GM19043 (cell line): ENCODE measurements around the gene ITPKC.

Source experiments
- ATAC-seq: cut with Tn5 transposase; IDR thresholded peaks from one replicate; pipeline ENCODE4 v1.9.1; 2021; ENCODE audit warnings: low read depth; ENCODE audit not compliant: unreplicated experiment

The ITPKC gene

DNA sequence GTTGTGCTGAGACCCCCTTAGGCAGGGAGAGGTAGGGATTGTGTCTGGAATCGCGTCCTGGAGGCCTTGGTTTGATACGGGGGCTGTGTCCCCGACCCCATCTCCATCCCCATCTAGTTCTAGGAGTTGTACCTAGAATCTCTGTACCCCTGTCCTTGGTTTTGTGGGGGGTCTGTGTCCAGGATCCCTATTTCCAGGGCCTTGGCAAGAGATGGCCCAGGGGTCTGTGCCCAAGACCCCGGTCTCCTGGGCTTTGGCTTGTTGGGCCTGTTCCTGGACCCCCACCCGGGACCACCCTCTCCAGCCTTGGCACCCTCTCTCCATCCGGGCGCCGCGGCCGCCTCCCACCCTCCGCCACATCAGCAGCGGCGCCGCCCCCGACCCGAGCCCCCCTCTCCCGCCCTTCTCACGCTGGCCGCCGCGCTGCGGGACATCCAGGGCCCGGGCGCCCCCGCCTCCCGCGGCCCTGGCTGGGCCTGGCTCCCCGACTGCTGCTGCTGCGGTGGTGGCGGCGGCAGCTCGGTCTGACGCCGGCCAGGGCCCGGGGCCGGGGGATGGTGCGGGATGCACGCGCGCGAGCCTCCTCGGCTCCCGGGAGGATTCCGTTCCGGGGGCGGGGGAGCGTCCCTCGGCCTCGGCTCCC is 26.7 kb upstream of the ITPKC start, which contains the start of gene NUMBL:
NUMBL (minus strand) TSS at position 602 of the 643 bp plus-strand sequence; CDS start at position 434, 168 bp downstream.
- no peak for ATAC-seq

DNA sequence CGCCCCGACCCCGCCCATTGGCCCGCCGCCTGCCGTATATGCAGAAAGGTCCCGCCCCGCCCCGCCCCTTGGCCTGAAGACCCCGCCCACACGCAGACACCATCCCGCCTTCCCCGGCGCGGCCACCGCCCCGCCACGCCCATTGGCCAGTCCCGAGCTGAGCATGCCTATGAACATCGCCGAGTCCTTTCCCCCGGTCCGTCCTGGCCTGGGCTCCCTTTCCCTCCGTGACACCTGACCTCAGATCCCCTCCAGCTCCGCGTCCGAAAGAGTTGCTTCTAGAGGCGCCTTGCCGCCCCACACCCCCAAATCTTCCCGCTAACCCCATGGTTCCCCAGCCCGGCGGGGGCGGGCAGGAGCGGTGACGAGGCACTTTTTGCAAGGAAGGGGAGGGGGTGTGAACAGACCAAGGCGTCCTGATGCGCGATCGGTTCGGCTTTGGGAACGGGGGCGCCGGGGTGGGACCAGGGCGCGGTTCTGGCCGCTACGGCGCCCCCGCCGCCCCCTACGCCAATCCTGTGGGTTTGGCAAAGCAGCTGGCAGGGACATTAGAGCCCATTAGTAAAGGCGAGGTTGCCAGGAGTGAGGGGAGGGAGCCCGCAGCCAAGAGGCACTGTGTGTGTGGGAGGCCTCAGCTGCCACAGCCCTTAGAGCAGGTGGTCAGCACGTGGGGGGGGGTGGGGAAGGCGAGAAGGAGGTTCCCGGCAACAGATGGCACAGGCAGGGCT is 26.1 kb upstream of the ITPKC start:
- ATAC-seq = no peak

DNA sequence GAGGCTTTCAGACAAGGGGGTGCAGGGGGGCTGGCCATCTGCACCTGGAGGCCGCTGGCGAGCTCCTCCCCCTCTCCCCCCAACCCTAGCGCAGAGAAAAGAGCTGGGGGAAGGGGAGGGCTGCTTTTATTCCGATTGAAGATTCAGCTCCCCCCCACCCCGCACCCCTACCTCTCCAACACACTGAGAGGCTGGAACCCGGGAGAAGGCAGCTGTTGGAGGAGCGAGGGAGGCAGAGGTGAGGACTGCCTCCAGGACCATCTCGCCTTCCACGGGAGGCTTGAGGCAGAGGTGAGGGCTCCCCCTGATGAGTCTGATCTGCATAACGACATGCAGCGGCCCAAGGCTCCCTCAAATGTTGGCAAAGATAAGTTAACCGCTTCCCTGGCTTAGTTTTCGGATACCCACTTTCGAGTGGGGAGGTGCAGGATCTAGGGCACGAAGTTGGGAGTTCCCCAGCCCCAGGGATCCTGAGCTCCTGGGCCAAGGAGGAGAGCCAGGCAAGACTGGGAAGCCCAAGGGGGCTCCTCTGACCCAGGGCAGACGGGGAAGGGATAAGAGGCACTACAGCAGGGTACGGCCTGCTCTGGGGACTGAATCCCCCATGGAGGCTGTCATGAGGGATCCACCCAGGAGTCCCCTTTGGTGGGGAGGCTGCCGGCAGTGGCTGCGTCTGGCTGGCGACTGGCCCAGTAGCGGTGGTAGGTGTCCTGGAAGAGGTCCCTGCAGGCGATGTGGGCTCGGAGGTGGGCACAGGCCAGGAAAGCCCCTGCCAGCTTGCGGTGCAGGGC is 25.3 kb upstream of the ITPKC start:
- no peak for ATAC-seq

DNA sequence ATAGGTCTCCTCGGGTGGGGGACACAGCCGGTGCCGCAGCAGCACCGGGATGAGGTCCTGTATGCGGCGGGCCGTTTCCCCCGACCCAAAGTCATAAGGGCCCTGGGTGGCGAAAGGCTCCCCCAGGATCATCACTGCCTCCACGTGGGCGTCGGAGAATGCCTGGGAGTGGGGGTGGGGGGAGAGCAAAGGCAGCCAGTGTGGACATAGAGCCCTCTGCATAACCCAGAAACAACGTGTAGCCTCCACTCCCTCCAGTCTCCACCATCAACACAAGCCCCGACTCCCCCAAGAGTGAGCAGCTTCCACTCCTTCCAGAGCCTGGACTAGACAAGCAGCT is 24.7 kb upstream of the ITPKC start:
- ATAC-seq = no peak

DNA sequence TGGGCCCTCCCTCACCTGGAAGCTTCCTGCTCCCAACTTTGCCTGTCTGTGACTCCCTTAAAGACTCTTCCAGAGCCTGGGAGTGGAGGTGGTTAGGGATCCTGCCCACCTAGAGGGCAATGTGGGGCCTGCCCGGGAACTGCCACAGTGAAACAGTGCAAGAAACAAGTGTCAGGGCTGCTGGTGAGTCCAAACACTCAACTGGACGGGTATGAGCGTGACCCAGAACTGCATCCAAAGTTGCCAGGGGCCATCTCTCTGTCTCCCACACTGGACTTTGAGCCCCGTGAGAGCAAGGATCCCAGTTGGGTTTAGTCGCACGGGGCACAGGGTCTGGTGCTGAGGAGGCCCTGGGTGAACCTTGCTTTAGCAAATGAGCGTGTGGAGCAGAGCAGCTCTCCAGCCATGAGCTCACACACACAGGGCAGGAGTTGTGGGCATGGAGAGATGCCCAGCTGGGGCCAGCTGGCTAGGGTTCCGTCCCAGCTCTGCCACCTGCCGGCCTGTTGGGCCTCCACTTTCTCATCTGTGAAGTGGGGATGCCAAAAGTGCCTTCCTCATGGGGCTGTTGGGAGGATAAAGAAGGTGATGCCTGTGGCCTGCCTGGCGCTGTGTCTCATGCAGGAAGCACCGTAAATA is 23.6 kb upstream of the ITPKC start:
- ATAC-seq = no peak

DNA sequence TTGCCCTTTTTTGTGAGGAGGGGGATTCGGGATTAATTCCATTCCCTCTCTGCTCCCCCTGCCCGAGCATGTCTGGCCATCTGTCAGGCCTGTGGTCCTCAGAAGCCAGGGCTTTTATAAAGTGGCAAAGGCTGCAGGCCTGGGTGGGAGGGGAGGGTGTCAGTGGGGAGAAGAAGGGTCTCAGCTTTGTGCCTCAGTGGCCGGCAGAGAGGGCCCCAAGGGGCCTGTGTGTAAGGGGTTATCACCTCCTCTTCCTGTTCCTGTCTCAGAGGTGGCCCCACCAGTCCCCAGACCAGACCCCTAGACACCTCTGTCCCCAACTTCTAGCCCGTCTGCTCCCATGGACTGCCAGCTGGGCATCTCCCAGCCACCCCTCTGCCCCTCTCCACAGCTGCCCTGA is 23.0 kb upstream of the ITPKC start:
- no peak for ATAC-seq

DNA sequence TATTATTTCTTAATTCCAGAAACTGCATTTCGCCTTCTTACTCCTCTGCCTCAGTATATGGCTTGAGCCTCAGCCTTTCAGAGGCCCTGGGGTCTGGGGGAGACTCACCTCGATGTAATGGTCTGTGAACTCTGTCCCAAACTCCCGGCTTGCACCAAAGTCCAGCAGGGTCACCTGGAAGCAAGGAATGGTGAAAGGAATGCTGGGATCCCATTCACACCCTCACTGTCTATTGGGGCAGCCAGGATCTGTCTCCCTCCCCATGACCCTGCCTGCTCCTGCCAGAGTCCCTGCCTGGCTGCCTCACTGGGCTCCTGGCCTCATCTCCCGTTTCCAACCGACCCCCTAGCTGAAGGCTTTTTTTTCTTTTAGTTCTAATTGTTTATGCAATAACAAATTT is 21.0 kb upstream of the ITPKC start:
- no peak for ATAC-seq

DNA sequence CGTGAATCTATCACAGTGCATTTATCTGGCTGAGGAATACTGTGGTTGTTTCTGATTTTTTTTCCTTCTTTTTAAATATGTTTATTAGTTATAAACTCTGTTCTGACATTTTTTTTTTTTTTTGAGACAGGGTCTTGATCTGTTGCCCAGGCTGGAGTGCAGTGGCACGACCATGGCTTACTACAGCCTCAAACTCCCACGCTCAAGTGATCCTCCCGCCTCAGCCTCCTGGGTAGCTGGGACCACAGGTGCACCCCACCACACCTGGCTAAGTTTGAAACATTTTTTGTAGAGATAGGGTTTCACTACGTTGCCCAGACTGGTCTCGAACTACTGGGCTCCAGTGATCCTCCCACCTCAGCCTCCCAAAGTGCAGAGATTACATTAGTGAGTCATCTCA is 19.9 kb upstream of the ITPKC start:
- no peak for ATAC-seq

DNA sequence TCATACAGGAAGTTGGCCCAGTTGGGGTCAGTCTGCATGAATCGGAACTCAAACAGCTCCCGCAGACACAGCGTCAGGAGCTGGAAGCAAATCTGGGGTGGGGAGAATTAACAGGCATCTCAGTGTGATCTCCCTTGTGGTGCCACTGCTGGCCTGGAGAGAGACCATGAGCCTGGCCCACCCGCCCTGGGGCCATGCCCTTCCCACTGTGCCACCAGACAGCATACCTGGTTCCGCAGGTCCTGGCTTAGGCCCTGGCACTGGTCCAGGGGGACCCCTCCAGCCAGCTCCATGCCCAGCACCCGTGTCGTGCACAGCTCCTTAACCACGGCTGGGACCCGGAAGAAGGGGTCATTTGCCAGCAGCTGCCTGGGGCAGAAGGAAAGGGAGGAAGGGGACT is 16.8 kb upstream of the ITPKC start:
- no peak for ATAC-seq

DNA sequence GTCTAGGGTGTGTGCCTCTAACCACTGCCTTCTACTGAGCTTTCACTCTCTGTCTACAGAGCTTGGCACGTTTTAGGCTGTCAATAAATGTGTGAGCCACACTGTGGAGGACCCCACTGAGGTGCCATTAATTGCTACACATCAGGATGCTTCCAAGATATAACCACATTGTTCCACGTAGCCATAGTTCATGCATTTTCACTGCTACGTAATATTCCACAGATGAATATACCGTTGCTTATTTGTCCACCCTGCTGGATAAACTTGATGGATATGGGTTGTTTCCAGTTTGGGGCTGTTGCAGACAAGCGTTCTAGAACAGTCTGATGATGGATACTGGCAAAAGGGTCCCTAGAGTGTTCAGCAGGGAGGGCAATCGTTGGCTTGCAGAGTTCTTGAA is 15.2 kb upstream of the ITPKC start:
- ATAC-seq = no peak

DNA sequence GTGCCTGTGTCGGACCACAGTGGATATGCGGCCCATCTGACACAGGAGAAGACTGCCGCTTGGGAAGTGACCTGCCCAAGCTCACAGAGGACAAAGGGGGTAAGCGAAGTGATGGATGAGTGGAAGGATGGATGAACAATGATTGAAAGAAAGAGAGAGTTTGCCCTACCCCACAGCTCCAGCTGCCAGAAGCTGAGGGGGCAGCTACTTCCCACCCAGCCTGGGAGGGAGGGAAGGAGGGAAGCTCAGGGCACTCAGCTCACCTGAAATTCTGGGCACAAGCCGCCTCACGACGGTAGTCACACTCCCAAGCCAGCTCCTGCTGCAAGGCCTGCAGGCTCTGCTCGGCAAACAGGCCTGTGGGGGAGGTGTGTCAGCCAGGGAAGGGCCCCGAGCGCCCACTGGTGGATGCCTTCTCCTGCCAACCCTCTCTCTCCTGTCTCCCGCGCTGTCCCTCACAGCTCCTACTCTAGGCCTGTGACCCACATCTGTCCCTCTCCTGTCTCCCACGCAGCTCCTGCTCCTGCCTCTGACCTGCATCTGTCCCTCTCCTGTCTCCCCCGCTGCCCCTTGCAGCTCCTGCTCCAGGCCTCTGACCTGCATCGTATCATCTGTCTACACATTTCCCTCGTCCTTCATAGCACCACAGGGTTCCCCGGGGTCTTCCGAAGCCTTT is 14.4 kb upstream of the ITPKC start:
- no peak for ATAC-seq

DNA sequence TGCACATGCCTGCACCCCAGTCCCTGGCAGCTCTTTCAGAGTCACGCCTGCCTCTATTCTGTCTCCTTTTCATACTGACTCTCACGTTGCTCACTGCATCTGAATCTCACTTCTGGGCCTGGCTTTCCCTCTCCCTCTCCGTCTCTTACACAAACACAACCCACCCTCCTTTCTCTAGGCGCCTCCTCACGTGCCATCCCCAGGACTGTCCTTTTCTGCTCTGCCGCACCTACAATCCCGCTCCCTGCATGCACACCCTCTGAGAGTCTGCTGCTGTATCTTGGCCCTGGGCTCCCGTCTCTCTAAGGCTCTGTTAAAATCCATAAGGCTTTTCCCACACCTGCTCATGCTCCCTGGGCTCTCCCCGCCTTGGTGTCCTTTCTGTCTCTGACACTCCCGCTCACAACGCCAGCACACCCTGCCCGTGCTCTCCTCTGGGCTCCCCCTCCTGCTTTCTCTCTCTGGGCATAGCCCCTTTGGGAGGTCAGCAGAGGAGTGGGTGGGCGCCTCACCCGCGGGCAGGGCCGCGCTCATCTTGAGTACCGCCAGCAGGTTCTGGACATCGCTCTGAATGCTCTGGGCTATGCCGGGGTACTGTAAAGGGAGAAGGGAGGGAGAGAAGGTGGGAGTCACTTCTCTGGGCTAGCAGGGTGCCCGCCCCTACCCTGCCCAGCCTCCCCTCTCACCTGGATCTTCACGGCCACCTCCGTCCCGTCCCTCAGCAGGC is 13.7 kb upstream of the ITPKC start:
- ATAC-seq = no peak

DNA sequence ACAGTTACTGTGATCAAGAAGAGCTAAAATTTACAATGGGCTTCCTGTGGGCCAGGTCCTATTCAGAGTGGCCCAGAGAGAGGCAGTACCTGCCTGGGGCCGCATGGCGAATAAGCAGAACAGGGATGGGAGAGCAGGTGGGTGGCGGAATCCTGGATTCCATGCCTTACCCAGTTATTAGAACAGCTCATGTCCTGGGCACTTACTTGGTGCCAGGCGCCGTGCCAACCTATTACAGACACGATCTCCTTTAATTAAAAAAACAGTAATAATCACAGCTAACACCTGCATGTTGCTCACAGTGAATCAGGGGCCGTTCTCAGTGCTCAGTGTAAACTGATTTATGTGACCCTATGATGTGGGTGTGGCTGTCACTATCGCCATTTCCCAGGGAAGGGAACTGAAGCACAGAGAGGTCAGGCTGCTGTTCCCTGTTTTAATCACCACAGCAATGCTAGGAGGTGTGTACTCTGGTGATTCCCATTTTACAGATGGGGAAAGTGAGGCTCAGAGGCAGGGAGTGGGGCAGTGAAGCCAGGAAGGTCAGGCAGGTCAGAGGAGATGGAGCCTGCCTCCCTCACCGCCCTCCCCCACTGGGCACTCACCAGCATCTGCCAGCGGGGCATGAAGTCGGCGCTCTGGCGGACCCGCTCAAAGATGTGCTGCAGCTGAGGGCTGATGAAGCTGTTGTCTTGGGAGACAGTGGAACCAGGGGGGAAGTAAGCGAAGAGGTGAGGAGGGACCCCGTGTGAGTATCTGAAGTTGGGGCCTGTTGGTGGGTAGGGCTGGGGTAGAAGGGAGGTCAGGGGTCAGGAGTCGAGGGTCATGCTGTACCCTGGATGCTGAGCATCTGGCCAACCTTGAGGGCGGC is 12.2 kb upstream of the ITPKC start:
- ATAC-seq = no peak

DNA sequence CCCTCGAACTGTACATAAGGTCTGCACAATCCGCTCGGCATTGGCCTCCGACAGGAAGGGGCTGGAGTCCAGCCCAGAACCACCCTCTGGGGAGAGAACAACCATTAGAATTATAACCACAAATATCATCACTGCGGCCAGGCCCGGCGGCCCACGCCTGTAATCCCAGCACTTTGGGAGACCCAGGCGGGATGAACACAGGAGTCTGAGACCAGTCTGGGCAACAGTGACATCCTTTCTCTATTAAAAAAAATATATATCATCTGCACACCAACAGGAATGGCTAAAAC is 11.6 kb upstream of the ITPKC start:
- no peak for ATAC-seq

DNA sequence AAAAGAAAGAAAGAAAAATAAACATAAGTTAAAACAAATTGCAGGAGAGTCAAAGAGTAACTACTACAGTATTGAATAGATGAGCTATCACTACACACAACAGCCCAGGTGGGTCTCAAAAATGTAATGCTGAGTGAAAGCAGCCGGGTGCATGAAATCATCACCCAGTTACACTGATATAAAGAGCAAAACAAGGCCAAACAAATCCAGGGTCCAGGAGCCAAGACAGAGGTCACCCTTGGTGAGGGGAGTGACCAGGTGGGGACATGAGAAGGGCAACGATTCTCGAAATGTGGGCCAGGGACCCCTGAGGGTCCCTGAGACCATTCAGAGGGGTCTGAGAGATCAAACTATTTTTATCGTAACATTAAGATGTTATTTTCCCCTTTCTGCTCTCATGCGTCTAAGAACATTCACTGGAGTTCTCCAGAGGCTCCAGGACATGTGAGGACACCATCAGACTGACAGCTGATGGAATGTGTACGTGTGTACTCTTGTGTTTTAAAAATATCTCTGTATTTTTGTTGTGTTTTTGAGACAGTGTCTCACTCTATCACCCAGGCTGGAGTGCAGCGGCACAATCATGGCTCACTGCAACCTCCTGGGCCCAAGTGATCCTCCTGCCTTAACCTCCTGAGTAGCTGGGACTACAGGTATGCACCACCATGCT is 10.8 kb upstream of the ITPKC start:
- no peak for ATAC-seq

DNA sequence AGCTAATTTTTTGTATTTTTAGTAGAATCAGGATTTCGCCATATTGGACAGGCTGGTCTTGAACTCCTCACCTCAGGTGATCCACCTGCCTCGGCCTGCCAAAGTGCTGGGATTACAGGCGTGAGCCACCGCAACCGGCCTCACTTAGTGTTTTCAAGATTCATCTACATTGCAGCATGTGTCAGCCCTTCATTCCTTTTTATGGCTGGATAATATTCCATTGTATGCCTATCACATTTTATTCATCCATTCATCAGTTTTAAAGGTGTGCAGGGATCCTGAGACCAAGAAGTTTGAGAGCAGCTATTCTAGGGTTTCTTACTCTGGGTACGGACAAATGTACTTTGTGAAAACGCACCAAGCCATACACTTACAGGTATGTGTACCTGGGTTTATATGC is 9.3 kb upstream of the ITPKC start:
- ATAC-seq = no peak

DNA sequence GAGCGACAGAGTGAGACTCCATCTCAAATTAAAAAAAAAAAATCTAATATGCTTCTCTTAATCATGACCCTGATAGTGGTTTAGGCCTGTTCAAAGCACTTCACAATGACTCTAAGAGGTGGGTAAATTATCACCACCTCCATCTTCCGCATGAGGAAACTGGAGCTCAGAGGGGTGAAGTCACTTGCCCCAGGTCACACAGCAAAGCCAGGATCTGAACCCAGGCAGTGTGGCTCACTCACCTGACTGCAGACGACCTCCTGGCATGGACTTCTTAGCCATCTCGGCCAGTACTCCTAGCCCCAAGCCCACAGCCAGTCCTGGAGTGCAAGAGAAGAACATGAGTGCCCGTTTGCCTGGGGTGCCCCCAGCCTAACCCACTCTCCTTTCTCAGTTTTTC is 7.1 kb upstream of the ITPKC start:
- no peak for ATAC-seq

DNA sequence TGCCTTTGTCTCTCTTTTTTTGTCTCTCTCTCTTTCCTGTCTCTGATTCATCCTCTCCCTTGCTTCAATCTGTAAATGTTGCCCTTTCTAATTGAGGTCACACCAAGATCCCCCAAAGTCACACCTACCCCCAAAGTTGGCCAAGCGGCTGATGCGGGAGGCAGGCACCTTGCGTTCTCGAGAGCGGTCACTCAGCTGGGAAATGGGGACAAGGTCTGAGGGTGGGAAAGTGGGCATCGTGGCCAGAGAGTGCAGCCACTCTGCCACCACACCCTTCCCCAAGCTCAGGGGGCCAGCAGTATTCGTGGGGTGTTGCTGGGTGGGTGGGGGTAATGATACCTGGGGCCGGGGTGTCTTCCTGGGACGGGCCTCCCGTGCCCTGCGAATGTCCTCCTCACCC is 3.0 kb upstream of the ITPKC start:
- no peak for ATAC-seq
